Measurements from ENCODE around the gene ZNF282.

Gene ZNF282

DNA sequence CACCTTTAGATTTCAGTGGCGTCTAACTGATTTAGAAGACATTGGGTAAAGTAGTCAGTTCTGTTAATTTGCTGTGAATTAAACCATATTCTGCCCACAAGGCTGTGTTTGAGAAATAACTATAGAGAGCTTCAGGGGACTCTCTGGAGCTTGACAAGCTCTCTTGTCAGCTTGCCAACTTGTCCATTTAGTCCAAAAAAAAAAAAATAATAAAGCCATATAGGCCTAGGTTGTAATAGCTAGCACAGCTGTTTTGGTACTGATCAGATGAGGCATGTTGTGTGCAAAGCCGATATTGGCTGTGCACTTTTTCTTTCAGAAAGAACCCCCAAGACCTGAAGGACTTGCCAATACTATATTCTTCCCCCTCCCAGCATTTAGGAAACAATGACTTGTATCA, 20.2 kb upstream of the ZNF282 start:
- TF ChIP-seq, protein P1, sequence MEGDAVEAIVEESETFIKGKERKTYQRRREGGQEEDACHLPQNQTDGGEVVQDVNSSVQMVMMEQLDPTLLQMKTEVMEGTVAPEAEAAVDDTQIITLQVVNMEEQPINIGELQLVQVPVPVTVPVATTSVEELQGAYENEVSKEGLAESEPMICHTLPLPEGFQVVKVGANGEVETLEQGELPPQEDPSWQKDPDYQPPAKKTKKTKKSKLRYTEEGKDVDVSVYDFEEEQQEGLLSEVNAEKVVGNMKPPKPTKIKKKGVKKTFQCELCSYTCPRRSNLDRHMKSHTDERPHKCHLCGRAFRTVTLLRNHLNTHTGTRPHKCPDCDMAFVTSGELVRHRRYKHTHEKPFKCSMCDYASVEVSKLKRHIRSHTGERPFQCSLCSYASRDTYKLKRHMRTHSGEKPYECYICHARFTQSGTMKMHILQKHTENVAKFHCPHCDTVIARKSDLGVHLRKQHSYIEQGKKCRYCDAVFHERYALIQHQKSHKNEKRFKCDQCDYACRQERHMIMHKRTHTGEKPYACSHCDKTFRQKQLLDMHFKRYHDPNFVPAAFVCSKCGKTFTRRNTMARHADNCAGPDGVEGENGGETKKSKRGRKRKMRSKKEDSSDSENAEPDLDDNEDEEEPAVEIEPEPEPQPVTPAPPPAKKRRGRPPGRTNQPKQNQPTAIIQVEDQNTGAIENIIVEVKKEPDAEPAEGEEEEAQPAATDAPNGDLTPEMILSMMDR (IDR thresholded peaks at IDR 0.05; ENCODE audit: insufficient read depth, low read depth, low read length, missing control alignments) = no peak
- H3K4me3 ChIP-seq (ENCODE audit: low read depth, low read length) = no peak overlapping the region
- DNase-seq (ENCODE audit: low read depth) = no peak

DNA sequence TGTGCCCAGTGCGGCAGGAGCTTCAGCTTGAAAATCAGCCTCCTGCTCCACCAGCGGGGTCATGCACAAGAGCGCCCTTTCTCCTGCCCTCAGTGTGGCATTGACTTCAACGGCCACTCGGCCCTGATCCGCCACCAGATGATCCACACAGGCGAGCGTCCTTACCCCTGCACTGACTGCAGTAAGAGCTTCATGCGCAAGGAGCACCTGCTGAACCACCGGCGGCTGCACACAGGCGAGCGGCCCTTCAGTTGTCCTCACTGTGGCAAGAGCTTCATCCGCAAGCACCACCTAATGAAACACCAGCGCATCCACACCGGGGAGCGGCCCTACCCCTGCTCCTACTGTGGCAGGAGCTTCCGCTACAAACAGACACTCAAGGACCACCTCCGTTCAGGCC, 16.1 kb upstream of the ZNF282 start:
- TF ChIP-seq, protein P1 (IDR thresholded peaks at IDR 0.05; ENCODE audit: insufficient read depth, low read depth, low read length, missing control alignments) = no peak
- no peak for DNase-seq (ENCODE audit: low read depth)
- no peak overlapping the region for H3K4me3 ChIP-seq (ENCODE audit: low read depth, low read length)

DNA sequence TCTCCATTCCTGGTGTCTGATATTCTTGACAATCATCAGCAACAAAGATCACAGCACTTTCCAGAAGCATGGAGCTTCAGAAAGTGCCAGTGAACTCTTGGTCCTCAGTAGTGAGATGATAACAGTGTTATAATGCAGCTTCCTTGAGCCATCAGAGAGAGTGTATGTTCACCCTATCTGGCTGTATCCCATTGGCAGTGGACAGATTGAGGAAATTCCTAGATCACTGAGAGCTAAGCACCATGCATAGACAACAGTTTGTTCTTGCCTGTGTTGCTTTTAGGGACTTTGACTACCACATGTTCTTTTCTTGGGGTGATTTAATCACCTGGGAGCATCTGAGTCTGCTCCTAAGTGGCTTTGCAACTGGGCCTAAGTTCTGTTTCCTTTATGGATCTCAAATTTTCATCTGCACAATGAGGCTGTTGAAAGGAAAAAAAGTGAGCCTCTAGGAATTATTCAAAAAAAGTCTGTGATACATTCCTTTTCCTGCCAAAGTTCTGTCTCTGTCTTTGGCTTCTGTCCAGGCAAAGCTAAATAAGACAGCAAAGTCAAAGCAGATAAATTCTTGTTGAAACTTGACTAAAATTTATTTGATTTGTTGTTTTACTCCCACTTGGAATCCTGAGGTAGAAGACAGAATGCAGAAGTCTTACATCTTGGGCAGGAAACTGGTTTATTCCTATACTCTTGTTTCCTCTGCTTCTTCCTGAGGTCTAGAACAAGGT, 14.5 kb upstream of the ZNF282 start:
- H3K4me3 ChIP-seq (ENCODE audit: low read depth, low read length) = no peak overlapping the region
- DNase-seq (ENCODE audit: low read depth) = no peak
- TF ChIP-seq, protein P1 (IDR thresholded peaks at IDR 0.05; ENCODE audit: insufficient read depth, low read depth, low read length, missing control alignments) = no peak

DNA sequence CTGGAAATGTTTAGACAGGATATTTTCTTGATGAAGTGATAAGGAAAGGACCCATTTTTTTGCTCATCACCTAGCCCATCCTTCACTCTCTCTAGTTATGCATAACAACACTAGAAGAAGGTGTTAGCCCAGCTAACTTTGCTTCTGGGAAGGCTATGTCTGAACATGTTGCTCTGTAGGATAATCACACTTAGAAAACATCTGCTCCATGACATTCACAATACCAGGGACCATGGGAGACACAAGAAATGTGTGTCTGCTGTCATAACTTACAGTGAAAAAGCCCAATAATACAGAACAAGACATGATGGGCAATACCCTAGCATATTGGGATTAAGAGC, 13.9 kb upstream of the ZNF282 start:
- DNase-seq (ENCODE audit: low read depth) = no peak
- TF ChIP-seq, protein P1 (IDR thresholded peaks at IDR 0.05; ENCODE audit: insufficient read depth, low read depth, low read length, missing control alignments) = no peak
- H3K4me3 ChIP-seq (ENCODE audit: low read depth, low read length) = no peak overlapping the region

DNA sequence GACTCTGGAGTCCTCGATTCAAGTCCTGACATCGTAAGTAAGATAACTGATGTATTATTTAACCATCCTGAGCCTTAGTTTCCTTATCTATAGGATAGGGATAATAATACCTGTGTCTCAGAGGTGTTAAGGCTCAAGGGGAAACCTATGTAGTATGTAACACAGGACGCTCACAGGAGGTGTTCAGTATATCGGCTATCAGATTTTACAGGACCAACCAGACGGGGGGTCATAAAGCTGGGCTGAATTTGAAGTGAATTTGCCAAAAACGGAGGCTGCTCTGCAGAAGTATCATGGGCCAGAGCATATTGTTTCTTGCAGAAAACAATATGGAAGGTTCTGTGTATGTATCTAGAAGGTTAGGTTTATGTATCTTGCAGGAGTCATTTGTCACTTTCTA, 11.1 kb upstream of the ZNF282 start:
- TF ChIP-seq, protein P1 (IDR thresholded peaks at IDR 0.05; ENCODE audit: insufficient read depth, low read depth, low read length, missing control alignments) = no peak

DNA sequence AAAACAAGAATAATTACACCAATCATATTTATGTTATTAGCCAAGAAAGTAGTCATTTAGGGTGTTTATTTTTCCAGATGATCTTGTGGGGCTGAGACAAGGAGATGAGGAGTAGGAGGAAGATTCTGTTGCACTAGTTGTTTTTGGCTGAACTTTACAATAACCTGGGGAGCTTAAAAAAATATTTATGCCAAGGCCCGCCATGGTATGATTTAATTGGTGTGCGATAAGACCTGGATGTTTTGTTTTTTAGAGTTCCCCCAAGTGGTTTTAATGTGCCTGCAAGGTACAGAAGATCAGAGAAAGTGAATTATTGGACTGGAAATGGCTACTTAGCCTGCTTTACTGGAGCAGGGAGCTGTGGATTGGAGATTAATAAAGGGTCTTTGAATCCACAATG, 7.1 kb upstream of the ZNF282 start:
- TF ChIP-seq, protein P1 (IDR thresholded peaks at IDR 0.05; ENCODE audit: insufficient read depth, low read depth, low read length, missing control alignments) = no peak
- DNase-seq (ENCODE audit: low read depth) = no peak
- no peak overlapping the region for H3K4me3 ChIP-seq (ENCODE audit: low read depth, low read length)

More for the DNA sequence above, 11.1 kb upstream of the ZNF282 start:
- DNase-seq (ENCODE audit: low read depth) = no peak
- H3K4me3 ChIP-seq (ENCODE audit: low read depth, low read length) = no peak overlapping the region
